ENCODE measurements around the gene TCF12.
"Not testable (repeated sequence)": the region's sequence is repeated elsewhere in the genome, so short reads cannot be mapped to it uniquely, and the experiment has no call there.

Gene TCF12

DNA sequence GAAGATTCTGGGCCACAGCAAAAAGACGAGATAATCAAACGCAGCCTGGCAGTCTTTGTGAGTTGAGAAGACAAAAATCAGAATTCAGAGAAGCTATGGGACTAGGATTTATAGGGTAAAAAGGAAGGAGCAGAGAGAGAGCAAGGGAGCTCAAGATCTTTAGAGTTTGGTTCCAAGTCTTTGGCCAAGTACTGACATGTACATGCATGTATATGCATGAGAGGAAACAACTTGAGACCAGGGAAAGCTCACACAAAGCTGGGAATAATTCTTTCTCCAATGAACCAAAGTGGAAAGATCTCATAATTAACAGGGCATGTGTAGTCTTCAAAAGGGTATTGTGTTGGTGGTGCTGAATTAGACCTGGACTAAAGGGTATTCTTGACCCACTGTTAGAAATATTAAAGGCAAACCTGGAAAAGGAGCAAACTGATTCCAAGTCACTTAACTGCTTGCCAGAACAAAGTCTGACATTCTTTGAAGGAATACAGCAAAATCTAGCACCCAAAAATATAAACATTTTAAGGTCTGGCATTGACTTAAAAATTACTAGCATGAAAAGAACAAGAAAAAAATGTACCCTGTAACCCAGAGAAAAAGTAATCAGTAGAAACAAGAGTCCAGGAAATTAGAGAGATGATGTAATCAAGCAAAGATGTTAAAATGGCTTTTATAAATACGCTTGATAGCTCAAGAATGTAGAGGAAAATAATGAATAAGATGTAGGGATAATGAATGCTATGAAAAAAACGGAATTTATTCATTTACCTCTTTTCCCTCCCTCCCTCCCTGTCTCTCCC is 231.8 kb downstream of the TCF12 start:
- no peak overlapping the region for H3K4me3 ChIP-seq (ENCODE audit: low read length)
- TF ChIP-seq, protein P1, sequence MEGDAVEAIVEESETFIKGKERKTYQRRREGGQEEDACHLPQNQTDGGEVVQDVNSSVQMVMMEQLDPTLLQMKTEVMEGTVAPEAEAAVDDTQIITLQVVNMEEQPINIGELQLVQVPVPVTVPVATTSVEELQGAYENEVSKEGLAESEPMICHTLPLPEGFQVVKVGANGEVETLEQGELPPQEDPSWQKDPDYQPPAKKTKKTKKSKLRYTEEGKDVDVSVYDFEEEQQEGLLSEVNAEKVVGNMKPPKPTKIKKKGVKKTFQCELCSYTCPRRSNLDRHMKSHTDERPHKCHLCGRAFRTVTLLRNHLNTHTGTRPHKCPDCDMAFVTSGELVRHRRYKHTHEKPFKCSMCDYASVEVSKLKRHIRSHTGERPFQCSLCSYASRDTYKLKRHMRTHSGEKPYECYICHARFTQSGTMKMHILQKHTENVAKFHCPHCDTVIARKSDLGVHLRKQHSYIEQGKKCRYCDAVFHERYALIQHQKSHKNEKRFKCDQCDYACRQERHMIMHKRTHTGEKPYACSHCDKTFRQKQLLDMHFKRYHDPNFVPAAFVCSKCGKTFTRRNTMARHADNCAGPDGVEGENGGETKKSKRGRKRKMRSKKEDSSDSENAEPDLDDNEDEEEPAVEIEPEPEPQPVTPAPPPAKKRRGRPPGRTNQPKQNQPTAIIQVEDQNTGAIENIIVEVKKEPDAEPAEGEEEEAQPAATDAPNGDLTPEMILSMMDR (conservative IDR thresholded peaks at IDR 0.05; ENCODE audit: low read length), result no peak
- DNase-seq (ENCODE audit: low read depth), result no peak

DNA sequence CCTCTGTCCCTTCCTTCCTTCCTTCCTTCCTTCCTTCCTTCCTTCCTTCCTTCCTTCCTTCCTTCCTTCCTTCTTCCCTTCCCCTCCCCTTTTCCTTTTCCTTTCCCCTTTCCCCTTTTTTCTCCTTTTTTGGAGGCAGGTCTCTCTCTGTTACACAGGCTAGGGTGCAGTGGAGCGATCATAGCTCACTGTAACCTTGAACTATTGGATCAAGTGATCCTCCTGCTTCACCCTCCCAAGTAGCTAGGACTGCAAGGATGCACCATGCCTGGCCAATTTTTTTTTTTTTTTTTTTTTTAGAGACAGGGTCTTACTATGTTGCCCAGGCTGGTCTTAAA is 232.4 kb downstream of the TCF12 start:
- DNase-seq (ENCODE audit: low read depth); H3K4me3 ChIP-seq (ENCODE audit: low read length): not testable (repeated sequence)

DNA sequence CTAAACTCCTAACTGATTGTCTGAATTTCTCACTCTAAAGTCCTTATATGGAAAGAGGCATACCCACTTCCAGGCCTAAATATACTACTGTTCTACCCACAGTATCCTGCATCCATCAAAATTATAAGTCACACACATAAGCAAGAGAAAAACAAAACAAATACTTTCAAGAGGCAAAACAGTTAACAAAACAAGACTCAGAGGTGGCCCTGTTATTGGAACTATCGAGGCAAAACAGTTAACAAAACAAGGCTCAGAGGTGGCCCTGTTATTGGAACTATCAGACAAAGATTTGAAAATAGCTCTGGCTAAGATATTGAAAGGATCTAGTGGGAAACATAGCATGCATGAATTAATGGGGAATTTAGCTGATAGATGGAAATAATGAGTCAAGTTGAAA is 233.7 kb downstream of the TCF12 start:
- DNase-seq (ENCODE audit: low read depth), result no peak
- TF ChIP-seq, protein P1 (conservative IDR thresholded peaks at IDR 0.05; ENCODE audit: low read length), result no peak
- no peak overlapping the region for H3K4me3 ChIP-seq (ENCODE audit: low read length)

DNA sequence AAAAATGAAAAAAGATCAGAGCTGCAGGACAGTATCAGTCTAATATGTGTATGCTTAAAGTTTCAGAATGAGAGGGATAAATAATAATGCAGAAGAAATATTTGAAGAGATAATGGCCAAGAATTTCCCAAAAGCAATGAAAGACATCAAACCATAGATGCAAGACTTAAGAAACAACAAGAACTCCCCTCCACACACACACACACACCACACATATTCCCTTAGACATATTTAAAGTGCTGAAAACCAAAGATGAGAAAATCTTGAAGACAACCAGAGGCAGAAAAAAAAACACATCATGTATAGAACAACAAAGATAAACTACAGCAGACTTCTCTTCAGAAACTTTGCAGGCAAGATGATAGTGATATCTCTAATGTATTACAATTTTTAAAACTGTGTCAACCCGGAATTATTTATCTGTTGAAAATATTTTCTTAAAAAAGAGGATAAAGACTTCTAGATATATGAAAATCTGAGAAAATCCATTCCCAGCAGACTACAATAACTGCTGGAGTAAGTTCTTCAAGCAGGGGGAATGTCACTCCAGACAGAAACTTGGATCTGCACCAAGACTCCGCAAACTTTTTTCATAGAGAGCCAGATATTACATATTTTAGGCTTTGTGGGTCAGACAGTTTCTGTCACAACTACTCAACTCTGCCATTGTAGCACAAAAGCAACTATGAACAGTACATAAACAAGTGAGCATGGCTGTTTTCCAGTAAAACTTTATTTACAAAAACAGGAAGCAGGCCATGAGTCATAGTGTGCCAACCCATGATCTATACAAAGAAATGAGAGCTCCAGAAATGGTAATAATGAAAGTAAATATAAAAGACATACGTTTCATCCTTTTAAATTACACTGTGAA is 234.5 kb downstream of the TCF12 start:
- TF ChIP-seq, protein P1 (conservative IDR thresholded peaks at IDR 0.05; ENCODE audit: low read length), result no peak
- DNase-seq (ENCODE audit: low read depth), result no peak
- no peak overlapping the region for H3K4me3 ChIP-seq (ENCODE audit: low read length)

DNA sequence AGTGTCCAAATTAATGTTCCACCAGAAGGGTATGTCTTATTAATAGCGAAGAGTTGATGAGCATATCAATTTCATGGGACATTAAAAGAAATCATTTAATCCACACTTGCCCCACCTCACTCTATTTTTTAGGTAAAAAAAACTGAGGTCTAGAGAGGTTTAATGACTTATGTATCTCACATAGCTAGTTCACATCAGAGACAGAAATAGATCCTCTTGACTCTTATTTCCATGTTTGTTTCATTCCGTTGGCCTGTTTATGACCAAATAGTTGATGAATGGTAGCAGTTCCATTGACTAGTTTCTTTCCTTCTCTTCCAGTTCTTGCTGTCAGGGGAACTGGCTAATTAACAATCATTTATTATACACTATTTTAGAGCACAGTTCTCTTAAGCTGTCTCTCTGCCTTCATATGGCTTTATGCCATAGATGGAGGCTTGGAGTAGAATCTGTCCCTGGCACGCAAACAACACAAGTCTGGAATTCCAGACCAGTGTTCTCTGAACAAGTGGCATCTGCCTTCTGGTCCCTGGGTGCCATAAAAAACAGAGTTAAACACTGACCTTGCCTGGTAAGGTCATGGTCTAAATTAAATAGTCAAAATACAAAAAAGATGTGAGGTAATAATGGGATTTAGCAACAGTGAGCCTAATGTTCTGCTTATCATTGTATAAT is 237.9 kb downstream of the TCF12 start:
- H3K4me3 ChIP-seq (ENCODE audit: low read length), result no peak overlapping the region
- TF ChIP-seq, protein P1 (conservative IDR thresholded peaks at IDR 0.05; ENCODE audit: low read length), result no peak
- peak; percentile 79 for DNase-seq (ENCODE audit: low read depth)

DNA sequence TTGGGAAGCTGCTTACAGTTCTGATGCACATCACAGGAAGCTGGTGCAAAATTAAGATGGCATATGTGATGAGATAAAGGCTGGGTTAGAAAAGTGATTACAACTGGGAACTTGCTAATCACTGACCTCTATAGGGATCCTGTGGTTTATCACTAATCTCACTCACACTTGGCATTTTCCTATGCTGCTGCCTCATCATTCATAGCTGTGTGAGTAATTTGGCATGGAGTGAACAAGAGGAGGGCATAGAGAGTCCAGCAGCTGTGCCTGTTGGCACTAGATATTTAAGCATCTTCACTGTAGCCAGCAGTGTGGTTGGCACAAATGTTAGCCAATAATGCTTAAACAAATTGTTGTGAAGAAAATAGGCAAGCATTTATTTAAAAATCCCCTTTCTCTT is 240.1 kb downstream of the TCF12 start:
- TF ChIP-seq, protein P1 (conservative IDR thresholded peaks at IDR 0.05; ENCODE audit: low read length), result no peak
- DNase-seq (ENCODE audit: low read depth), result peak; percentile 70
- H3K4me3 ChIP-seq (ENCODE audit: low read length), result no peak overlapping the region

DNA sequence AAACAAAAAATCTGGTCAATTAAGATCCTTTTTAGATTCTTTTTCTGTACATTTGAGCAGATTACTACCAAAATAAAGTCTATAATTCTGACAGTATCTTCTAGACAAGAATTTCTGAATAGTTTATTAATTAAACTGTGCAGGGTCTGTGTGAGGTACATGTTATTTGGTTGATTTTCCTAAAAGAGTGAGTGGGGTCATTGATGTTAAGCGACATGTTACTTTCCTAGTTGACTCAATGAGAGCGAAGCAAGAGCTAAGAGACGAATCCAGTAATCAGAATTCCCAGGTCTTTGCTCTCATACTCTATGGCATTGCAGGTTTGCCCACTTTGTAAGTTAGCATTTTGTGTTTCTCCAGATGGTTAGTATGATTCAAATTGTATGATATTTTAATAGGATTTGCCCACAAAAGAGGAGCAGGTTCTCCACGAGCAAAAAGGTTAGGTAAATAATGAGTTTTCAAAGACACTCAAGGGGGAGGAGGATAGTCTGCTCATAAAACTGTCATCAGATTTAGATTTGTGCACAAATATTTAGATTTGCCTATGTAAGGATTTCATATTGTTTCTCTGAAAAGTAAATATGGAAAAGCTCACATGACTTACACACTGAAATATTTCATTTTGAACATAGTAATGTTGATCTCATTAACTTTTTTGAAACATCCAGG is 240.7 kb downstream of the TCF12 start:
- no peak overlapping the region for H3K4me3 ChIP-seq (ENCODE audit: low read length)
- TF ChIP-seq, protein P1 (conservative IDR thresholded peaks at IDR 0.05; ENCODE audit: low read length), result no peak
- DNase-seq (ENCODE audit: low read depth), result no peak
